ENCODE data around the gene STAT4.

STAT4 gene

DNA sequence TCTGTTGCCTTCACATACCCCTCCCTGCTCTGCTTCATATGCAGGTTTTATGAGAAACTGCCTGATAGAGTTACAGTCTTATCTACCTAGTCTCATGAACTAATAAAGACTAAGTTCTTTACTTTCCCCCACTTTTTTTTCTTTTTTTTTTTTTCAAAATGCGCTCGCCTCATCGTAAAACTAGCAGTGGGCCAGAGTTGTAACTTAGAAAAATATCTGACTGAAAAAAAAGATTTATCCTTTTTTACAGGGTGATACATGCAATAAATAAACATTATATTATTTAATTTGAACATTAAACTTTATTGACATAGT is 83.9 kb downstream of the STAT4 start:
- no peaks in the 10 kb centered on the region for H3K79me1 ChIP-seq (ENCODE audit: low read length)
- no peak for DNase-seq
- WGBS (ENCODE audit: extremely low coverage, insufficient coverage, insufficient read length), result no CpG with 5 or more reads among the region's 3 CpGs
- H3K4me3 ChIP-seq (ENCODE audit: low read depth, low read length), result no peak overlapping the region
- no peak overlapping the region for H4K91ac ChIP-seq (ENCODE audit: low read depth, low read length)
- H3K27ac ChIP-seq (ENCODE audit: low read depth, low read length), result no peak overlapping the region
- H3K14ac ChIP-seq (ENCODE audit: low read length), result no peak overlapping the region
- no peaks in the 10 kb centered on the region for H3K27me3 ChIP-seq (ENCODE audit: insufficient read depth, low read length)
- no peaks in the 10 kb centered on the region for H3K36me3 ChIP-seq (ENCODE audit: control insufficient read depth in 1 of 2, insufficient read depth in 2 of 2, low read length in 2 of 2)
- H3K23ac ChIP-seq (ENCODE audit: low read length), result no peak overlapping the region
- no peaks in the 10 kb centered on the region for H3K9me3 ChIP-seq (ENCODE audit: insufficient read depth, low read depth, low read length)
- H3K18ac ChIP-seq (ENCODE audit: low read length), result no peak overlapping the region
- H2BK5ac ChIP-seq (ENCODE audit: low read depth, low read length, poor library complexity), result no peak overlapping the region
- no peaks in the 10 kb centered on the region for H3K79me2 ChIP-seq (ENCODE audit: control insufficient read depth, insufficient read depth, low read length, poor library complexity)
- H3K9ac ChIP-seq (ENCODE audit: low read length), result no peak overlapping the region
- H2AK5ac ChIP-seq (ENCODE audit: low read length), result no peak overlapping the region
- H3K4me1 ChIP-seq (ENCODE audit: control insufficient read depth in 1 of 2, insufficient read depth in 2 of 2, low read length in 2 of 2), result no peaks in the 10 kb centered on the region
- no peak overlapping the region for H2BK12ac ChIP-seq (ENCODE audit: low read length)
- H4K8ac ChIP-seq (ENCODE audit: low read depth, low read length), result no peak overlapping the region
- no peak overlapping the region for H3K4me2 ChIP-seq (ENCODE audit: low read length)
- no peak overlapping the region for H3K4ac ChIP-seq (ENCODE audit: low read depth, low read length)
- H4K12ac ChIP-seq (ENCODE audit: low read depth, low read length), result no peak overlapping the region
- H2AFZ ChIP-seq (ENCODE audit: insufficient read depth, low read length, poor library complexity), result no peak overlapping the region
- no peak overlapping the region for H2BK120ac ChIP-seq (ENCODE audit: insufficient read depth, low read length, poor library complexity)

- Histone ChIP-seq H3K18ac (ENCODE audit: low read length) (no peak overlapping the region), H4K8ac (ENCODE audit: low read depth, low read length) (no peak overlapping the region), H3K79me1 (ENCODE audit: low read length) (no peaks in the 10 kb centered on the region), H3K4ac (ENCODE audit: low read depth, low read length) (no peak overlapping the region), H2BK12ac (ENCODE audit: low read length) (no peak overlapping the region), H3K9ac (ENCODE audit: low read length) (no peak overlapping the region), H3K27ac (ENCODE audit: low read depth, low read length) (no peak overlapping the region), H4K91ac (ENCODE audit: low read depth, low read length) (no peak overlapping the region), H3K36me3 (ENCODE audit: control insufficient read depth in 1 of 2, insufficient read depth in 2 of 2, low read length in 2 of 2) (no peaks in the 10 kb centered on the region), H3K27me3 (ENCODE audit: insufficient read depth, low read length) (no peaks in the 10 kb centered on the region), H3K4me3 (ENCODE audit: low read depth, low read length) (no peak overlapping the region), H3K23ac (ENCODE audit: low read length) (no peak overlapping the region), H2BK120ac (ENCODE audit: insufficient read depth, low read length, poor library complexity) (no peak overlapping the region), H3K4me1 (ENCODE audit: control insufficient read depth in 1 of 2, insufficient read depth in 2 of 2, low read length in 2 of 2) (no peaks in the 10 kb centered on the region), H3K4me2 (ENCODE audit: low read length) (no peak overlapping the region), H2AK5ac (ENCODE audit: low read length) (no peak overlapping the region), H2AFZ (ENCODE audit: insufficient read depth, low read length, poor library complexity) (no peak overlapping the region), H3K14ac (ENCODE audit: low read length) (no peak overlapping the region), H2BK5ac (ENCODE audit: low read depth, low read length, poor library complexity) (no peak overlapping the region), H4K12ac (ENCODE audit: low read depth, low read length) (no peak overlapping the region), H3K9me3 (ENCODE audit: insufficient read depth, low read depth, low read length) (no peaks in the 10 kb centered on the region), H3K79me2 (ENCODE audit: control insufficient read depth, insufficient read depth, low read length, poor library complexity) (no peaks in the 10 kb centered on the region)
- no CpG with 5 or more reads among the region's 4 CpGs for WGBS (ENCODE audit: extremely low coverage, insufficient coverage, insufficient read length)
- DNase-seq, result no peak
Measured at GRCh38 chr2:191066197-191066918, 84.4 kb downstream of the STAT4 start.

DNA sequence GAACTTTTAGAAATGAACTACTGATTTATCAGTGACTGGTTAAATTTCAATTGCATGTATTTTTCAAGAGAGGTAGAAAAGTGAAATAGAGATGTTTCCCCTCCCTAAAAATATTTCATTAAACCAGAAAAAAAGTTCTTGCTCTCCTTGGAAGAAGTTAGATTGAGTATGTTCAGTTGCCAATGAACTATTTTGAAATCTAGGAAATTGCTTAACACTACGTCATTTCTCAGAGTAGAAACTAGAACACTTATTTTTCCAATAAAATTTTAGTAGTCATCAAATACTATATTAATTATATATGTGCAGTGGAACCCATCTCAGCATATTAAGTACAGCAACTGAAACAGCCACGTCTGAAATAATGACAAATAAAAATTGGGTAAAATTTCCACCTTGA is 85.0 kb downstream of the STAT4 start:
- WGBS (ENCODE audit: extremely low coverage, insufficient coverage, insufficient read length), result no CpG with 5 or more reads among the region's 2 CpGs
- Histone ChIP-seq H3K4me3 (ENCODE audit: low read depth, low read length) (no peak overlapping the region), H4K12ac (ENCODE audit: low read depth, low read length) (no peak overlapping the region)

GRCh38 chr2:191064590-191064989 is 86.2 kb downstream of the STAT4 start:
- Histone ChIP-seq H3K14ac (ENCODE audit: low read length) (no peak overlapping the region), H2AK5ac (ENCODE audit: low read length) (no peak overlapping the region), H3K4ac (ENCODE audit: low read depth, low read length) (no peak overlapping the region), H3K4me3 (ENCODE audit: low read depth, low read length) (no peak overlapping the region), H4K12ac (ENCODE audit: low read depth, low read length) (no peak overlapping the region), H3K9ac (ENCODE audit: low read length) (no peak overlapping the region), H2BK12ac (ENCODE audit: low read length) (no peak overlapping the region), H3K23ac (ENCODE audit: low read length) (no peak overlapping the region), H3K79me1 (ENCODE audit: low read length) (no peaks in the 10 kb centered on the region), H2AFZ (ENCODE audit: insufficient read depth, low read length, poor library complexity) (no peak overlapping the region), H4K91ac (ENCODE audit: low read depth, low read length) (no peak overlapping the region), H3K18ac (ENCODE audit: low read length) (no peak overlapping the region), H3K79me2 (ENCODE audit: control insufficient read depth, insufficient read depth, low read length, poor library complexity) (no peaks in the 10 kb centered on the region), H3K27me3 (ENCODE audit: insufficient read depth, low read length) (no peaks in the 10 kb centered on the region), H2BK5ac (ENCODE audit: low read depth, low read length, poor library complexity) (no peak overlapping the region), H3K36me3 (ENCODE audit: control insufficient read depth in 1 of 2, insufficient read depth in 2 of 2, low read length in 2 of 2) (no peaks in the 10 kb centered on the region), H4K8ac (ENCODE audit: low read depth, low read length) (no peak overlapping the region), H3K4me1 (ENCODE audit: control insufficient read depth in 1 of 2, insufficient read depth in 2 of 2, low read length in 2 of 2) (no peaks in the 10 kb centered on the region), H3K9me3 (ENCODE audit: insufficient read depth, low read depth, low read length) (no peaks in the 10 kb centered on the region), H3K4me2 (ENCODE audit: low read length) (no peak overlapping the region), H3K27ac (ENCODE audit: low read depth, low read length) (no peak overlapping the region), H2BK120ac (ENCODE audit: insufficient read depth, low read length, poor library complexity) (no peak overlapping the region)
- no peak for DNase-seq
- no CpG with 5 or more reads among the region's 9 CpGs for WGBS (ENCODE audit: extremely low coverage, insufficient coverage, insufficient read length)

More for the DNA sequence above, 85.0 kb downstream of the STAT4 start:
- Histone ChIP-seq H2BK120ac (ENCODE audit: insufficient read depth, low read length, poor library complexity) (no peak overlapping the region), H3K4me2 (ENCODE audit: low read length) (no peak overlapping the region), H3K36me3 (ENCODE audit: control insufficient read depth in 1 of 2, insufficient read depth in 2 of 2, low read length in 2 of 2) (no peaks in the 10 kb centered on the region), H3K9me3 (ENCODE audit: insufficient read depth, low read depth, low read length) (no peaks in the 10 kb centered on the region), H2BK12ac (ENCODE audit: low read length) (no peak overlapping the region), H3K14ac (ENCODE audit: low read length) (no peak overlapping the region), H3K4me1 (ENCODE audit: control insufficient read depth in 1 of 2, insufficient read depth in 2 of 2, low read length in 2 of 2) (no peaks in the 10 kb centered on the region), H3K23ac (ENCODE audit: low read length) (no peak overlapping the region), H2AFZ (ENCODE audit: insufficient read depth, low read length, poor library complexity) (no peak overlapping the region), H4K91ac (ENCODE audit: low read depth, low read length) (no peak overlapping the region), H4K8ac (ENCODE audit: low read depth, low read length) (no peak overlapping the region), H2BK5ac (ENCODE audit: low read depth, low read length, poor library complexity) (no peak overlapping the region), H2AK5ac (ENCODE audit: low read length) (no peak overlapping the region), H3K9ac (ENCODE audit: low read length) (no peak overlapping the region), H3K27ac (ENCODE audit: low read depth, low read length) (no peak overlapping the region), H3K27me3 (ENCODE audit: insufficient read depth, low read length) (no peaks in the 10 kb centered on the region), H3K79me2 (ENCODE audit: control insufficient read depth, insufficient read depth, low read length, poor library complexity) (no peaks in the 10 kb centered on the region), H3K4ac (ENCODE audit: low read depth, low read length) (no peak overlapping the region), H3K79me1 (ENCODE audit: low read length) (no peaks in the 10 kb centered on the region), H3K18ac (ENCODE audit: low read length) (no peak overlapping the region)
- DNase-seq, result no peak

Measured in trophoblast cell (in vitro differentiated cells and primary cell).